Testis (tissue), 3 donors: ENCODE measurements around the gene TESK1. TPM values are rescaled to one million over a fixed set of nuclear protein-coding genes. Genes with fewer than 3 reads are reported as not detected.

Experiments used
- DNase-seq: peaks from one replicate; pipeline ENCODE4 v3.0.0-alpha.2; 2019
- H3K27ac ChIP-seq, 2 donors: fragments of 200-600 bp; sonication (generic); one replicate each; pipeline ENCODE4 v1.5.1; 2019
- H3K27me3 ChIP-seq: fragments of 200-600 bp; sonication (generic); one replicate; pipeline ENCODE4 v1.5.1; 2019
- H3K36me3 ChIP-seq: fragments of 200-600 bp; sonication (generic); one replicate; pipeline ENCODE4 v1.5.1; 2017; ENCODE audit warnings: low read depth; ENCODE audit errors: missing control alignments
- H3K4me1 ChIP-seq: fragments of 200-600 bp; sonication (generic); one replicate; pipeline ENCODE4 v1.5.1; 2019
- H3K4me3 ChIP-seq, 2 donors: fragments of 200-600 bp; sonication (generic); one replicate each; pipeline ENCODE4 v1.5.1; 2017 to 2019
- H3K9me3 ChIP-seq: fragments of 200-600 bp; sonication (generic); one replicate; pipeline ENCODE4 v1.5.1; 2017
- POLR2A ChIP-seq: fragments of 450-650 bp; IDR thresholded peaks from one replicate; pipeline ENCODE4 v1.6.1; 2017; ENCODE audit warnings: antibody characterized with exemption, mild to moderate bottlenecking, moderate library complexity
- WGBS, 2 donors: methylation state at CpG; one replicate each; pipeline ENCODE4 v1.1.5; 2018; 5-methylcytosine and 5-hydroxymethylcytosine counted together
- intact Hi-C: fragments of 100-400 bp; cut with DNase I; formaldehyde crosslinking; loops from one replicate; pipeline ENCODE4 v1.15.1; 2023; ENCODE audit warnings: low total_unique reads
- polyA plus RNA-seq: library from polyadenylated mRNA; stranded (reverse); fragments of 350-450 nt; fragmentation: Illumina TruSeq; extraction: RNeasy Lipid Tissue Mini Kit (QIAGEN cat#74804); gene quantifications from one replicate; pipeline ENCODE4 v1.2.3, GENCODE V29; 2014; ENCODE audit warnings: low read depth, low replicate concordance; ENCODE audit not compliant: insufficient read depth
- total RNA-seq, 2 donors: library from RNA; depleted of rRNA; stranded (reverse); fragments of >200 nt; gene quantifications; one replicate each; pipeline ENCODE4 v1.2.3, GENCODE V29; 2016
- TF ChIP-seq, protein P1 (sequence below), 3 experiments: fragments of 450-650 bp in 2 of 3; fragments of 200-600 bp in 1 of 3; sonication (generic) in 1 of 3; IDR thresholded peaks; one replicate each; pipeline ENCODE4 v1.5.1; 2016 to 2019; ENCODE audit warnings: antibody characterized with exemption in 3 of 3, mild to moderate bottlenecking in 2 of 3, moderate library complexity in 1 of 3

Gene TESK1
- total and polyA plus RNA-seq, 3 donors from 2014 or later = 89.6 to 104 (median 92.6) TPM

DNA sequence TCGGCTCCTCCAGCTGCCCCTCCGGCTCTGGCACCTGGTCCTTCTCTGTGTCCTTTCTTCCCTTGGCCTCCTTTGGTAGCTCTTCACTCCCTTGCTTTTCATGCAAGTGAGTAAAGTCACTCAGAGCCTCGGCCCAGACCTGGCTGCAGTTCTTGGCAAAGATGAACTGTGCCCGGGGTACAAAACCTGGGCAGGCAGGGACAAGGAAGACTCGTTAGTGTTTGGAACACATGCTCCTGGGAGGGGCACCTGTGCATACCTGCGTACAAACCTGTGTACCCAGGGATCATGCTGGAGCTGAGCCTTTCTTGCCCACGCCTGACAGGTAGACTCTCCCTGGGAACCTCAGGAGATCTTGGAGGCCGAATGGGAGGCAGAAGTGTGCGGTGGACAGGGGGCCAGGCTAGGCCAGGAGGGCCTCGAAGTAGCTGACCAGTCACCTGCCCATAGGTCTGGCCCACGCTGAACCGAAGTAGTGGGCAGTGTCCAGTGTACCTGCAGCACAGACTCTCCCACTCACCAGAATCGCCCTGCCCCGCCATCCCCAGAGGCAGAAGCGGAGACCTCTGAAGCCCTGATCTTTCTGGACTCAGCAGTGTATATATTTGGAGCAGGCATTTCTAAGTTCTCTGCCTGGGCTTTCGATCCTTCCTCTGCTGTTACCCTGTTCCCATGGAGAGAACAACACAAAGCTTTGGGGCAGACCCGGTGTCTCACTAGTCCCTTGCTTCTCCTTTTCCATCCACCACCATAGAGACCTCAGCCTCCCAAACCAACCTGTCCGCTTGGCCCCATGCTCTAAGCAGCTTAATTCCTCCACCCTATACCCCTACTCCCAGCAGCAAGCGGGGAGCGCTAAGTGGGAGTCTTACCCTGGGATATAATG is 41.9 kb upstream of the TESK1 start:
- intact Hi-C loops = no loop called here
- TF ChIP-seq, protein P1, sequence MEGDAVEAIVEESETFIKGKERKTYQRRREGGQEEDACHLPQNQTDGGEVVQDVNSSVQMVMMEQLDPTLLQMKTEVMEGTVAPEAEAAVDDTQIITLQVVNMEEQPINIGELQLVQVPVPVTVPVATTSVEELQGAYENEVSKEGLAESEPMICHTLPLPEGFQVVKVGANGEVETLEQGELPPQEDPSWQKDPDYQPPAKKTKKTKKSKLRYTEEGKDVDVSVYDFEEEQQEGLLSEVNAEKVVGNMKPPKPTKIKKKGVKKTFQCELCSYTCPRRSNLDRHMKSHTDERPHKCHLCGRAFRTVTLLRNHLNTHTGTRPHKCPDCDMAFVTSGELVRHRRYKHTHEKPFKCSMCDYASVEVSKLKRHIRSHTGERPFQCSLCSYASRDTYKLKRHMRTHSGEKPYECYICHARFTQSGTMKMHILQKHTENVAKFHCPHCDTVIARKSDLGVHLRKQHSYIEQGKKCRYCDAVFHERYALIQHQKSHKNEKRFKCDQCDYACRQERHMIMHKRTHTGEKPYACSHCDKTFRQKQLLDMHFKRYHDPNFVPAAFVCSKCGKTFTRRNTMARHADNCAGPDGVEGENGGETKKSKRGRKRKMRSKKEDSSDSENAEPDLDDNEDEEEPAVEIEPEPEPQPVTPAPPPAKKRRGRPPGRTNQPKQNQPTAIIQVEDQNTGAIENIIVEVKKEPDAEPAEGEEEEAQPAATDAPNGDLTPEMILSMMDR (IDR thresholded peaks at IDR 0.05) = no peak
- TF ChIP-seq POLR2A = no peak
- Histone ChIP-seq H3K27me3 (no peaks in the 10 kb centered on the region), H3K36me3 (no peaks in the 10 kb centered on the region), H3K9me3 (no peaks in the 10 kb centered on the region), H3K4me1 (peaks cover 16% of the 10 kb centered on the region), H3K27ac (peak overlapping the region; percentile 52 to 72), H3K4me3 (no peak overlapping the region)
- 82 to 87% methylated on average over 20 of the region's 20 CpGs for WGBS, 2 donors
- DNase-seq = peak; percentile 11

GRCh38 chr9:35563791-35564197 is 41.3 kb upstream of the TESK1 start:
- H3K4me1 ChIP-seq = peaks cover 16% of the 10 kb centered on the region
- H3K27ac ChIP-seq = peak overlapping the region; percentile 52 to 72
- H3K9me3 ChIP-seq = no peaks in the 10 kb centered on the region
- intact Hi-C loops = no loop called here
- TF ChIP-seq, protein P1 (IDR thresholded peaks at IDR 0.05) = no peak
- no peak for TF ChIP-seq POLR2A
- WGBS, 2 donors = 35 to 50% methylated on average over 12 to 14 of the region's 14 CpGs
- H3K27me3 ChIP-seq = no peaks in the 10 kb centered on the region
- no peaks in the 10 kb centered on the region for H3K36me3 ChIP-seq
- no peak overlapping the region for H3K4me3 ChIP-seq
- peak; percentile 49 for DNase-seq

DNA sequence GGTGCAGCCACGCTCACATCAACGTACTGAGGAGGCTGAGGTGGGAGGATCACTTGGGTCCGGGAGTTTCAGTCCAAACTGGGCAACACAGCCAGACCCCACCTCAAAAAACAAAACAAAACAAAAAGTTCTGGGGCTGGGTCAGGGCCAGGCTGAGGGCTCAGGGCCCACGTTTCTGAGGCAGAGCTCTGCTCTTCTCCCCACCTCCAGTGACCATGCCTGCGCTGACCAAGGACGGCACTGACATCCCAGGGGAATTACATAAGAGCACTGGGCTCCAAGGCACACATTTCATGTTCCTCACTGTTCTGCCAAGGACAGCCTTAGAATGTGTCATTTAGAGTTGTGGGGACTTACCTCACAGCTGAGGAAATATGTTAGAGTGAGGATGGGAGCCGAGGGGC is 40.4 kb upstream of the TESK1 start:
- H3K27me3 ChIP-seq = no peaks in the 10 kb centered on the region
- DNase-seq = no peak
- H3K4me3 ChIP-seq = no peak overlapping the region
- WGBS, 2 donors = 50 to 59% methylated on average over 7 of the region's 7 CpGs
- peak overlapping the region; percentile 52 to 72 for H3K27ac ChIP-seq
- intact Hi-C loops = no loop called here
- peaks cover 16% of the 10 kb centered on the region for H3K4me1 ChIP-seq
- H3K9me3 ChIP-seq = no peaks in the 10 kb centered on the region
- TF ChIP-seq, protein P1 (IDR thresholded peaks at IDR 0.05) = no peak
- TF ChIP-seq POLR2A = no peak
- H3K36me3 ChIP-seq = no peaks in the 10 kb centered on the region

GRCh38 chr9:35566417-35566816 is 38.6 kb upstream of the TESK1 start:
- intact Hi-C loops = no loop called here
- no peak overlapping the region for H3K27ac ChIP-seq
- no peak overlapping the region for H3K4me3 ChIP-seq
- no peaks in the 10 kb centered on the region for H3K9me3 ChIP-seq
- no peaks in the 10 kb centered on the region for H3K36me3 ChIP-seq
- no peaks in the 10 kb centered on the region for H3K27me3 ChIP-seq
- peaks cover 16% of the 10 kb centered on the region for H3K4me1 ChIP-seq
- whole genome bisulfite sequencing, 2 donors = 84 to 92% methylated on average over 2 of the region's 2 CpGs
- no peak for DNase-seq
- no peak for TF ChIP-seq POLR2A
- TF ChIP-seq, protein P1 (IDR thresholded peaks at IDR 0.05) = no peak

- H3K27me3 ChIP-seq = no peaks in the 10 kb centered on the region
- no peak overlapping the region for H3K4me3 ChIP-seq
- H3K36me3 ChIP-seq = no peaks in the 10 kb centered on the region
- 70 to 71% methylated on average over 4 of the region's 4 CpGs for WGBS, 2 donors
- H3K9me3 ChIP-seq = no peaks in the 10 kb centered on the region
- TF ChIP-seq, protein P1 (IDR thresholded peaks at IDR 0.05) = no peak
- no peak for TF ChIP-seq POLR2A
- peaks cover 15% of the 10 kb centered on the region for H3K4me1 ChIP-seq
- DNase-seq = no peak
- intact Hi-C loops = no loop called here
- no peak overlapping the region for H3K27ac ChIP-seq
These were observed 36.9 kb upstream of the TESK1 start for GRCh38 chr9:35568196-35568595.
